Astrocyte (in vitro differentiated cells and primary cell): Measurements from ENCODE around the gene FUT9. TPM values are rescaled to one million over a fixed set of nuclear protein-coding genes. Genes with fewer than 3 reads are reported as not detected.
A peak's percentile ranks its signal among the peaks of the same experiment; 100 is the strongest.

Experiments
- DNase-seq: peaks from one replicate; pipeline ENCODE4 v3.0.0-alpha.2; 2010; ENCODE audit warnings: low read depth
- FAIRE-seq: peaks from 2 replicates; lab custom pipeline; 2011; peaks lifted over from hg19 to GRCh38; lab: Jason Lieb, UNC
- H2AFZ ChIP-seq: 2 replicates; pipeline ENCODE4 v1.6.0; 2012; ENCODE audit warnings: low read depth, low read length, inconsistent platforms
- H3K27ac ChIP-seq: 2 replicates; pipeline ENCODE4 v1.5.1; 2011; ENCODE audit warnings: low read depth, low read length, inconsistent platforms
- H3K27me3 ChIP-seq: 2 replicates; pipeline ENCODE4 v1.6.0; 2011; ENCODE audit warnings: low read length, inconsistent platforms; ENCODE audit not compliant: insufficient read depth
- H3K36me3 ChIP-seq: 2 replicates; pipeline ENCODE4 v1.5.1; 2011; ENCODE audit warnings: low read length, inconsistent platforms; ENCODE audit not compliant: insufficient read depth
- H3K4me1 ChIP-seq: 2 replicates; pipeline ENCODE4 v1.5.1; 2011; ENCODE audit warnings: low read length, inconsistent platforms; ENCODE audit not compliant: insufficient read depth
- H3K4me2 ChIP-seq: 2 replicates; pipeline ENCODE4 v1.6.0; 2012; ENCODE audit warnings: low read length, inconsistent platforms
- H3K4me3 ChIP-seq: 2 replicates; pipeline ENCODE4 v1.5.1; 2011; ENCODE audit warnings: low read depth, mild to moderate bottlenecking, low read length, inconsistent platforms; ENCODE audit not compliant: insufficient read depth
- H3K79me2 ChIP-seq: 2 replicates; pipeline ENCODE4 v1.6.0; 2012; ENCODE audit warnings: mild to moderate bottlenecking, low read length, inconsistent platforms; ENCODE audit not compliant: insufficient read depth
- H3K9ac ChIP-seq: 2 replicates; pipeline ENCODE4 v1.6.0; 2012; ENCODE audit warnings: mild to moderate bottlenecking, low read length, inconsistent platforms
- H3K9me3 ChIP-seq: 2 replicates; pipeline ENCODE4 v1.5.1; 2012; ENCODE audit warnings: low read depth, mild to moderate bottlenecking, low read length, inconsistent platforms; ENCODE audit not compliant: insufficient read depth
- H4K20me1 ChIP-seq: 2 replicates; pipeline ENCODE4 v1.6.0; 2012; ENCODE audit warnings: low read length, inconsistent platforms; ENCODE audit not compliant: insufficient read depth
- H3K27ac Mint-ChIP-seq: one replicate; pipeline ENCODE4 v1.8.0; 2021; ENCODE audit warnings: mild to moderate bottlenecking, mixed read lengths; ENCODE audit not compliant: unreplicated experiment
- H3K27me3 Mint-ChIP-seq: one replicate; pipeline ENCODE4 v1.8.0; 2021; ENCODE audit warnings: low read depth, mixed read lengths; ENCODE audit not compliant: unreplicated experiment
- H3K36me3 Mint-ChIP-seq: one replicate; pipeline ENCODE4 v1.8.0; 2021; ENCODE audit warnings: low read depth, mixed read lengths; ENCODE audit not compliant: unreplicated experiment
- H3K4me1 Mint-ChIP-seq: one replicate; pipeline ENCODE4 v1.8.0; 2021; ENCODE audit warnings: low read depth, mixed read lengths; ENCODE audit not compliant: unreplicated experiment
- H3K4me3 Mint-ChIP-seq: one replicate; pipeline ENCODE4 v1.8.0; 2021; ENCODE audit warnings: mild to moderate bottlenecking, moderate library complexity, mixed read lengths; ENCODE audit not compliant: unreplicated experiment
- H3K9me3 Mint-ChIP-seq: one replicate; pipeline ENCODE4 v1.8.0; 2021; ENCODE audit warnings: mild to moderate bottlenecking, mixed read lengths; ENCODE audit not compliant: unreplicated experiment
- CTCF ChIP-seq: IDR thresholded peaks from 2 replicates; pipeline ENCODE4 v1.5.1; 2011; ENCODE audit warnings: low read depth, mild to moderate bottlenecking, inconsistent platforms, low read length, moderate library complexity; ENCODE audit not compliant: insufficient read depth
- EZH2 ChIP-seq: IDR thresholded peaks from 2 replicates; pipeline ENCODE4 v1.6.1; 2012; ENCODE audit warnings: mild to moderate bottlenecking, low read length, inconsistent platforms; ENCODE audit not compliant: insufficient read depth
- total RNA-seq: library from RNA; stranded (reverse); gene quantifications from 2 replicates; pipeline ENCODE4 v1.2.1, GENCODE V29; 2021

The FUT9 gene
- total RNA-seq, 1 donor from 2014 or later: 0.20 TPM

GRCh38 chr6:96157018-96157565, 141.3 kb downstream of the FUT9 start:
- H3K27ac Mint-ChIP-seq: peak overlapping the region; percentile 30
- H3K4me1 Mint-ChIP-seq: peaks cover 17% of the 10 kb centered on the region
- TF ChIP-seq CTCF: no peak
- no peak for TF ChIP-seq EZH2
- no peaks in the 10 kb centered on the region for H3K36me3 Mint-ChIP-seq
- no peaks in the 10 kb centered on the region for H3K36me3 ChIP-seq
- H3K27me3 Mint-ChIP-seq: no peaks in the 10 kb centered on the region
- no peak overlapping the region for H3K27ac ChIP-seq
- no peaks in the 10 kb centered on the region for H3K4me1 ChIP-seq
- DNase-seq (no peak), FAIRE-seq (no peak)
- H3K9me3 ChIP-seq: no peaks in the 10 kb centered on the region
- no peak overlapping the region for H2AFZ ChIP-seq
- no peaks in the 10 kb centered on the region for H4K20me1 ChIP-seq
- H3K4me3 Mint-ChIP-seq: no peak overlapping the region
- no peaks in the 10 kb centered on the region for H3K79me2 ChIP-seq
- H3K4me3 ChIP-seq: no peak overlapping the region
- H3K27me3 ChIP-seq: no peaks in the 10 kb centered on the region
- H3K9me3 Mint-ChIP-seq: no peaks in the 10 kb centered on the region
- peak overlapping the region; percentile 43 for H3K4me2 ChIP-seq
- H3K9ac ChIP-seq: no peak overlapping the region

- DNase-seq (peak; percentile 32), FAIRE-seq (no peak)
- Histone ChIP-seq H2AFZ (no peak overlapping the region), H3K9me3 (no peaks in the 10 kb centered on the region), H3K27ac (no peak overlapping the region), H3K36me3 (no peaks in the 10 kb centered on the region), H4K20me1 (no peaks in the 10 kb centered on the region), H3K4me2 (no peak overlapping the region), H3K4me1 (no peaks in the 10 kb centered on the region), H3K4me3 (no peak overlapping the region), H3K27me3 (no peaks in the 10 kb centered on the region), H3K79me2 (no peaks in the 10 kb centered on the region), H3K9ac (no peak overlapping the region)
- Mint-ChIP-seq H3K27me3 (no peaks in the 10 kb centered on the region), H3K36me3 (no peaks in the 10 kb centered on the region), H3K9me3 (peaks cover 3% of the 10 kb centered on the region), H3K27ac (peak overlapping the region; percentile 88), H3K4me1 (peaks cover 20% of the 10 kb centered on the region), H3K4me3 (no peak overlapping the region)
- TF ChIP-seq EZH2: no peak
- no peak for TF ChIP-seq CTCF
Observed at GRCh38 chr6:96162711-96163120, 146.9 kb downstream of the FUT9 start.

GRCh38 chr6:96164802-96165201, 149.0 kb downstream of the FUT9 start:
- Histone ChIP-seq H3K4me2 (no peak overlapping the region), H4K20me1 (no peaks in the 10 kb centered on the region), H3K4me1 (no peaks in the 10 kb centered on the region), H2AFZ (no peak overlapping the region), H3K79me2 (no peaks in the 10 kb centered on the region), H3K27ac (no peak overlapping the region), H3K4me3 (no peak overlapping the region), H3K9me3 (no peaks in the 10 kb centered on the region), H3K36me3 (no peaks in the 10 kb centered on the region), H3K9ac (no peak overlapping the region), H3K27me3 (no peaks in the 10 kb centered on the region)
- peak overlapping the region; percentile 77 for H3K27ac Mint-ChIP-seq
- H3K4me1 Mint-ChIP-seq: peaks cover 20% of the 10 kb centered on the region
- no peak for FAIRE-seq
- no peak overlapping the region for H3K4me3 Mint-ChIP-seq
- TF ChIP-seq EZH2: no peak
- TF ChIP-seq CTCF: no peak
- no peaks in the 10 kb centered on the region for H3K36me3 Mint-ChIP-seq
- peak; percentile 42 for DNase-seq
- H3K9me3 Mint-ChIP-seq: peaks cover 3% of the 10 kb centered on the region
- H3K27me3 Mint-ChIP-seq: no peaks in the 10 kb centered on the region
